NCI-H226 (cell line): Measurements from ENCODE around the gene CD74.
"Not testable (repeated sequence)": the region's sequence is repeated elsewhere in the genome, so short reads cannot be mapped to it uniquely, and the experiment has no call there.

Experiments
- DNase-seq: peaks from one replicate; pipeline ENCODE4 v3.0.0-alpha.2; 2015

Gene CD74

DNA sequence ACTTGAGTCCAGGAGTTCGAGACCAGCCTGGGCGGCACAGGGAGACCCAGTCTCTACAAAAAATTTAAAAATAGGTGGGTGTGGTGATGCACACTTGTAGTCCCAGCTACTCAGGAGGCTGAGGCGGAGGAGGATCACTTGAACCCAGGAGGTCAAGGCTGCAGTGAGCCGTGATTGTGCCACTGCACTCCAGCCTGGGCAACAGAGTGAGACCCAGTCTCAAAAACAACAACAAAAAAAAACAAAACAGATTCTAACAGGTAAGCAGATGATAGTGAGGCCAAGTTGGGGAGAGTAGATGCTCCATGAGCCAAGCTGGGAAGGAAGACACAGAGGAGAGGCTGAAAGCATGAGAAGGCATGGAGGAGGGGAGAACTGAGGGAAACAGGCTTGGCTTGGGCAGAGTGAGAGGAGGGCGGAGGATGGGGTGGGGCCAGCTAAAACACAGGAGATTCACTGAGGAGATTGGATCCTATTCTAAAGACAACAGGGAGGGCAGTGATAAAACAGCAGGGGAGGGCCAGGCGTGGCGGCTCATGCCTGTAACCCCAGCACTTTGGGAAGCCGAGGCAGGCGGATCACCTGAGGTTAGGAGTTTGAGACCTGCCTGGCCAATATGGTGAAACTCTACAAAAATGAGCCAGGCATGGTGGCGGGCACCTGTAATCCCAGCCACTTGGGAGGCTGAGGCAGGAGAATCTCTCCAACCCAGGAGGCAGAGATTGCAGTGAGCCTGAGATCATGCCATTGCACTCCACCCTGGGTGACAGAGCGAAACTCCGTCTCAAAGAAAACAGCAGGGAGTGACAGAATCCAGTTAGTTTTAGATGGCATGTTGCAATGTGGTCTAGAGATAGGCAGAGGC lies 28.5 kb upstream of the CD74 start:
- no peak for DNase-seq

- DNase-seq: peak; percentile 7
These were observed 26.3 kb upstream of the CD74 start for GRCh38 chr5:150438873-150439546.

DNA sequence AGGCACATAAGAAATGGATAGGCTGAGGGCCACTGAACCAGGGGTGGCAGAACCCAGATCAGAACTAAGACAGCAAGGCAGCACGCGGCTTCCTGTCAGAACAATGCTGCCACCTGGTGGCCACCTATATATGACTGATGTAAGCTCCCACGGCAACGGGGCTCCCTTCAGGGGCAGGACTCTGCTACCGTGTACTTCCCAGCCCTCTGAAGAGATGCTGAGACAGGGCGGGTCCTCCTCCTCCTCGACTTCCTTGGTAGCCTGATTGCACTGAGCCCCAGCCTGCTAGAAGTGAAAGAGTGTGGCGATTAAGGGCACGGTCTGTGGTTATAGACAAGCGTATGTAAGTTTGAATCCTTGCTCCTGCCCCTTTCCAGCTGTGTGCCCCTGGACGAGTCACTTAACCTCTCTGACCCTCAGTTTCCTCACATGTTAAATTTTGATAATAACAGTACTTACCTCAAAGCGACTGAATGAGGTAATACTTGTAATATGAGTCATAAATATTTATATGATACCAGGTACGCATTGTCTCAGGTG lies 23.5 kb upstream of the CD74 start:
- peak; percentile 79 for DNase-seq

GRCh38 chr5:150434464-150434863 lies 21.8 kb upstream of the CD74 start:
- peak; percentile 91 for DNase-seq

DNA sequence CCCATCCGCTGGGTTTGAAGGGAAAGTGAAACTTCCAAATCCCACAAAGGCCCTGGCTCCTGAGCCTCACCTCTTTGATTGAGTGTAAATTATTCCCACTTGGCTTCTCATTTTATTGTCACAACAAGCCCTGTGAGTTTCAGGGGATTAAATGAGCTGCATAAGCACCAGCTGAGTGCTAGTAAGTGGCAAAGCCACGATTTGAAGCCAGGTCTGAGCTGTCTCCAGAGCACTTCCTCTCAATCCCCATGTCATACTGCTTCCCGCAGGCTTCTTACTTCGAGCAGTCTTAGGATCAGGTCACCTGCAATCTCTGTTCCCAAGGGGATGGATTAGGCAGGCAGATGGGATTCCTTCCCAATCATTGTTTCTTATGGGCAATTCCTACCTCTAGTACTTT lies 18.9 kb upstream of the CD74 start:
- no peak for DNase-seq

GRCh38 chr5:150431048-150431447 lies 18.3 kb upstream of the CD74 start:
- DNase-seq: no peak

DNA sequence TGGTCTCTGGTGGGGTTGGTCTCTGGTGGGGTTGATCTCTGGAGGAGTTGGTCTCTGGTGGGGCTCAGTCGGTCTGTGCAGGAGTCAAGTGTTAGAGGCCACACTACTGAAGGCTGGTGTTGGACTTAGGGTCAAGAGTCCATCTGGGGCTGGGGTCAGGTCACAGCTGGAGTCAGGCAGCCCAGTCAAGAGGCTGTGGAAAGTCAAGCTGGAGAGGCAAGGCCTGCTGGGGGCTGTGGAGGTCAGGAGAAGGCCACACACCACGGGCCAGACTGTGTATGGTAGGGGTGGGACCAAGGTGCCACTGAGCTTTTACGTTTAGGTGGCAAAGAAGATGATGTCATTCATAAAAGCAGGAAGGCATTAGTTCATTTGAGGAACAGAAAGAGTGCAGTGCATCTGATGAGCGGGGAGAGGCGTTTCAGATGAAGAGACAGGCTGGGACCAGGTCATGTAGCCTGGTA lies 16.7 kb upstream of the CD74 start:
- no peak for DNase-seq

DNA sequence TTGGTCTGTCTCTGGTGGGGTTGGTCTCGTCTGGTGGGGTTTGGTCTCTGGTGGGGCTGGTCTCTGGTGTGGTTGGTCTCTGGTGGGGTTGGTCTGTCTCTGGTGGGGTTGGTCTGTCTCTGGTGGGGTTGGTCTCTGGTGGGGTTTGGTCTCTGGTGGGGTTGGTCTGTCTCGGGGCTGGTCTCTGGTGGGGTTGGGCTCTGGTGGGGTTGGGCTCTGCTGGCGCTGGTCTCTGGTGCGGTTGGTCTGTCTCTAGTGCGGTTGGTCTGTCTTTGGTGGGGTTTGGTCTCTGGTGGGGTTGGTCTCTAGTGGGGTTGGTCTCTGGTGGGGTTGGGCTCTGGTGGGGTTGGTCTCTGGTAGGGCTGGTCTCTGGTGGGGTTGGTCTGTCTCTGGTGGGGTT lies 16.3 kb upstream of the CD74 start:
- no peak for DNase-seq

- DNase-seq: no peak
These were observed 15.6 kb upstream of the CD74 start for GRCh38 chr5:150428106-150428876.

- DNase-seq: not testable (repeated sequence)
These were observed 13.5 kb upstream of the CD74 start for GRCh38 chr5:150426165-150426564.

DNA sequence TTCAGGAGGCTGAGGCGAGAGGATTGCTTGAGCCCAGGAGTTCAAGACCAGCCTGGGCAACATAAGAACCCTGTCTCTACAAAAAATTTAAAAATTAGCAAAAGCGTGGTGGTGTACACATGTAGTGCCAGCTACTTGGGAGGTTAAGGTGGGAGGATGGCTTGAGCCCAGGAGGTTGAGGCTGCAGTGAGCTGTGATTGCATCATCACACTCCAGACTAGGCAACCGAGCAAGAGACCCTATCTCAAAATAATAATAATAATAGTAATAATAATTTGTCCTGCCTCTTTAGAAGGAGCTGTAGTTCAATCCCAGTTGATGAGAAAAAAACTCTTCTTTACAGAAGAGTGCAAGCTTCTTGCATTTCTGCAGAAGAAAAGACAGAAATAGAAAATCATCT lies 10.0 kb upstream of the CD74 start:
- no peak for DNase-seq

GRCh38 chr5:150422075-150422474 lies 9.4 kb upstream of the CD74 start:
- DNase-seq: no peak

DNA sequence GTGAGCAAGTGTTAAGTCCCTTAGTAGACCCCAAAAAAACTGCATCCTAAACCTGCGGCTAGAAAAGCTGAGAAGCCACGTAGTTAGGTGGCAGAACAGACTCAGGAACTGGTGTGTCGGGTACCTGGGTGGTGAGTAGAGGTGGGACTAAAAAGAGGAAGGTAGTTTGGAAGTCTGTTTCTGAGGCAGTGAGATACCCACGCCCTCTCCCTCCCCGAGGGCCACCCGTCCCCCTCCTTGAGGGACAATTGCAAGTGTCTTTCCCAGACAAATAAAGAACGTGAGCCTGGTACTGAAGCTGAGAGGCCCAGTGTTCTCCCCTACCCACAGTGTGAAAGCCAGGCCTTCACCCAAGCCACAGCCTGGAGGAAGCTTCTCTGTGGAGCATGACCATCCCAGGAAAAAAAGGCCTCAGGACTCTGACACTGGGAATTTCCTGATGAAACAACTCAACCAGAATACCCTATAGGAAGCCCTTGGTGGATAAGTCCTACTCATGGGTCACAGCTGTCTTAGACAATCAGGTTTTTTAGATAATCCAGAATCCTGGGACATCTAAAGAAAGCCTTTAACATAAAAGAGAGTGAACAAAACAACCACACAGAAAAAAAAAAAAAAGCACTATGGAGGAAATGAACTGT lies 7.0 kb upstream of the CD74 start:
- no peak for DNase-seq

DNA sequence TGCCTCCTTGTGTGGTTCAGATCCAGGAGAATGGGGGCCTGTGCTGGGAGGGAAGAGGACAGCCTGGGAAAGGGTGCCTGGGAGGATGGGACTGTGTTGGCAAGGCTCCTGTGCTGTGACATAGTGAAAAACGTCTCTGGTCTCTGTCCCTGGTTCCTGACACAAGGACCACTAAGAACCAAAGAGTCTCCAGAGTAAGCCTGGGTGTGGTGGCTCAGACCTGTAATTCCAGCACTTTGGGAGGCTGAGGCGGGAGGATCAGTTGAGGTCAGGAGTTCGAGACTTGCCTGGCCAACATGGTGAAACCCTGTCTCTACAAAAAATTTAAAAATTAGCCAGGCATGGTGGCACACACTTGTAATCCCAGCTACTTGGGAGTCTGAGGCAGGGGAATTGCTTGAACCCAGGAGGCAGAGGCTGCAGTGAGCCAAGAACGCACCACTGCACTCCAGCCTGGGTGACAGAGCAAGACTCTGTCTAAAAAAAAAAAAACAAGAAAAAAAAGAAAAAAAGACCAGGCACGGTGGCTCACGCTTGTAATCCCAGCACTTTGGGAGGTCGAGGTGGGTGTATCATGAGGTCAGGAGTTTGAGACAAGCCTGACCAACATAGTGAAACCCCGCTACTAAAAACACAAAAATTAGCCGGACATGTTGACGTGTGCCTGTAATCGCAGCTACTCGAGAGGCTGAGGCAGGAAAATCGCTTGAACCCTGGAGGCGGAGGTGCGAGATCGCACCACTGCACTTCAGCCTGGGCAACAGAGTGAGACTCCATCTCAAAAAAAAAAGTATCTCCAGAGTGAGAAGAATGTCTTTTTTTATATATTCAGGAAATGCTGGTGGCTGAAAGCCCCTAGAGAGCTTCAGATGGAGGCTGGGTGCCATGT lies 1.4 kb upstream of the CD74 start:
- DNase-seq: not testable (repeated sequence)

- DNase-seq: no peak
These were observed 629 bp upstream of the CD74 start for GRCh38 chr5:150413176-150413901.

GRCh38 chr5:150411245-150411979 lies 1.3 kb downstream of the CD74 start:
- no peak for DNase-seq

DNA sequence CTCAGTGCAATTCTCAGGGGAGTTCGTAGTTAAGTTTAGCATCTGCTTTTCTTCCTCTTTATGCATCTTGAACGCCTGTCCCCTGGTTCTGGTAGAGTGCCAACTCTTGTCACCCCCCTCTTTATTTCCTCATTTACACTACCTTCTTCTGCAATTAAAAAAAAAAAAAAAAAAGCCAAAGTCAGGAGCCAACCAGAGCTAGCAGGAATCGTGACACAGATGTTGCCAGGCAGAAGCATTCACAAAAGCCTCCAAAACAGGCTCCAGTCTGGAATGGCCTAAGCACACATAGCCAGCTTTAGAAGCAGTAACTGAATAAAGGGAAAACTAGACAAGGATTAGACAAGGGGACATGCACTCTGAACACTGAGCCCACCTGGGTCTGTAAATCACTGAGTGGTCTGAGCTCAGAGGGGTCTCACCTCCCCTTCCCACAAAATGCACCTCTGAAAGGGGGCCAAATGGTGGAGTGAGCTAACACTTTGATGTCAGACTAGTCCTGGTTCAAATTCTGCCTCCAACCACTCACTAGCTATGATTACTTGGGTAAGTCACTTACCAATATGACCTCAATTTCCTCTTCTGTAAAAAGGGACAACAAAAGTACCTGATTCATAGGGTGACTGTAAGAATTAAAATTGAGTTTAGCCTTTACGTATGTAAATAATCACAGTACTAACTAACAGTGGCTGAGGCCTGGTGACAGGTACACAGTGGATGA lies 2.0 kb downstream of the CD74 start:
- DNase-seq: peak; percentile 42

DNA sequence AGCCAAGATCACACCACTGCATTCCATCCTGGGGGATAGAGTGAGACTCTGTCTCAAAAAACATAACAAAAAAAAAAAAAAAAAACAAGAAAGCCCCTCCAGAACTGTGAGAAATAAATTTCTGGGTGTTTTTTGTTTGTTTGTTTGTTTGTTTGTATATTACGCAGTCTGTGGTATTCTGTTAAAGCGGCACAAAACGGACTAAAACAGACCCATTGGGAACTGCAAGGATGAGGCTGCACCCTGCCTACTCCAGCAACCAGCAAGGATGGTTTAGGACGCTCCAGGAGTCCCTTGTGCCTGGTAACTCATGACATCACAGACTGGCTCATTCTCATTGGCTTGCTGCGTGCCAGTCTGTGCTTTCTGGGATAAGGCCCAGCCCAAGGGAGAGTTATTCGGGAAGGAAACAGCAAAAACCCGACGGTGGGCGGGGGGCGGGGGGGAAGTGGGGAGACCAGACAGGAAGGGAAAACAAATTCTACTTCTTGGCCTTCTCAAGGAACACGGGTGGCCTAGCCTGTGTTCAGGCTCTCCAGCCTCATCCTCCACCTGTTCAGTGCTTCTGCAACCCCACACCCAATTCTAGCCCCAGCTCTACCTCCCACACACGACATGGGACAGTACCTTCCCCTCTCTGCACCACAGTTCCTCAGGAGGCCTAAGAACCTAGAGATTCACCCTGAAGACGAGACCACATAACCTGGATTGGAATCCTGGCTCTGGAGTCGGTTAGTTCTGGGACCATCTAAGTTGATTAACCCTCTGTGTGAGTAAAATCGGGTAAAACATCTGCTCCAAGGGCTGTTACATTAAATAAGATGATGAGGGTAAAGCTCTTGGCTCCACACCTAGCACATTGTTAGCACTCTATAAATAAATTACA lies 2.8 kb downstream of the CD74 start:
- DNase-seq: peak; percentile 86
